OCI-LY7 (cell line): ENCODE measurements around the gene KMO. TPM values are rescaled to one million over a fixed set of nuclear protein-coding genes. Genes with fewer than 3 reads are reported as not detected.

Source experiments
- BruUV-seq: library from RNA; stranded (reverse); fragments of 400-500 nt; replicated peaks from 2 replicates; lab custom pipeline; 2021; lab: Mats Ljungman, UMichigan
- CTCF ChIA-PET: fragments of 300-600 bp; sonication (Branson Sonifier 250); formaldehyde crosslinking; loops from one replicate; lab custom pipeline; 2022; ENCODE audit warnings: antibody characterized with exemption; ENCODE audit not compliant: unreplicated experiment; lab: Charles Lee
- POLR2A ChIA-PET: fragments of 300-600 bp; sonication (Branson Sonifier 250); formaldehyde crosslinking; loops from one replicate; lab custom pipeline; 2022; ENCODE audit warnings: antibody characterized with exemption; lab: Charles Lee
- DNase-seq: peaks from one replicate; pipeline ENCODE4 v3.0.0-alpha.2; 2015; ENCODE audit warnings: low spot score
- H2AFZ ChIP-seq: fragments of 200-600 bp; sonication (generic), shearing (Covaris generic); 2 replicates; pipeline ENCODE4 v1.6.1; 2014; ENCODE audit warnings: mild to moderate bottlenecking, antibody characterized with exemption, low read length, moderate library complexity
- H3K27ac ChIP-seq: fragments of 200-600 bp; sonication (generic); 2 replicates; pipeline ENCODE4 v1.5.1; 2014; ENCODE audit warnings: mixed run types, low read depth, mild to moderate bottlenecking, moderate library complexity, low read length, inconsistent platforms; ENCODE audit not compliant: poor library complexity, severe bottlenecking
- H3K36me3 ChIP-seq: fragments of 200-600 bp; sonication (generic); 2 replicates; pipeline ENCODE4 v1.6.1; 2014; ENCODE audit warnings: mild to moderate bottlenecking, antibody characterized with exemption, low read length, moderate library complexity, mixed read lengths; ENCODE audit not compliant: insufficient read depth
- H3K4me1 ChIP-seq: fragments of 200-600 bp; sonication (generic); 2 replicates; pipeline ENCODE4 v1.5.1; 2014; ENCODE audit warnings: mild to moderate bottlenecking, low read length; ENCODE audit not compliant: insufficient read depth, poor library complexity, severe bottlenecking
- H3K4me2 ChIP-seq: fragments of 200-600 bp; sonication (generic); 2 replicates; pipeline ENCODE4 v1.6.1; 2014; ENCODE audit warnings: mild to moderate bottlenecking, low read length
- H3K4me3 ChIP-seq: fragments of 200-600 bp; sonication (generic); 2 replicates; pipeline ENCODE4 v1.5.1; 2014; ENCODE audit warnings: mild to moderate bottlenecking, low read depth, low read length; ENCODE audit not compliant: poor library complexity, severe bottlenecking
- H3K79me2 ChIP-seq: fragments of 200-600 bp; sonication (generic); 2 replicates; pipeline ENCODE4 v1.6.1; 2016; ENCODE audit warnings: low read depth, mild to moderate bottlenecking, low read length, moderate library complexity, mixed read lengths; ENCODE audit not compliant: insufficient read depth
- H3K9me2 ChIP-seq: fragments of 200-600 bp; sonication (generic); 2 replicates; pipeline ENCODE4 v1.6.1; 2016; ENCODE audit warnings: mild to moderate bottlenecking, low read length, mixed read lengths; ENCODE audit not compliant: insufficient read depth
- H3K9me3 ChIP-seq: fragments of 200-600 bp; sonication (generic); 2 replicates; pipeline ENCODE4 v1.6.1; 2014; ENCODE audit warnings: mild to moderate bottlenecking, mixed run types, low read length, mixed read lengths
- H4K20me1 ChIP-seq: fragments of 200-600 bp; sonication (generic); 2 replicates; pipeline ENCODE4 v1.6.1; 2014; ENCODE audit warnings: mild to moderate bottlenecking, antibody characterized with exemption, low read length, moderate library complexity, mixed read lengths; ENCODE audit not compliant: insufficient read depth
- CTCF ChIP-seq: fragments of 200-600 bp; sonication (generic); conservative IDR thresholded peaks from 2 replicates; pipeline ENCODE4 v1.5.1; 2014; ENCODE audit warnings: mild to moderate bottlenecking, antibody characterized with exemption, low read length, moderate library complexity, mixed read lengths
- EZH2phosphoT487 ChIP-seq: fragments of 200-600 bp; sonication (generic); IDR thresholded peaks from 2 replicates; pipeline ENCODE4 v1.6.1; 2018; ENCODE audit warnings: low read depth, borderline replicate concordance, mild to moderate bottlenecking, mixed run types, antibody characterized with exemption, low read length, moderate library complexity, mixed read lengths
- intact Hi-C: fragments of 100-400 bp; cut with micrococcal nuclease; formaldehyde crosslinking; loops from one replicate; pipeline ENCODE4 v1.10.0; 2022; ENCODE audit not compliant: unreplicated experiment
- total RNA-seq, 2 experiments: library from RNA; depleted of rRNA in 1 of 2; stranded (reverse); fragments of >200 nt in 1 of 2; shearing (Covaris generic) in 1 of 2; gene quantifications; 2 replicates each; pipeline ENCODE4 v1.2.3, GENCODE V29; 2014 to 2022

Gene KMO
- total RNA-seq, 2 experiments from 2014 or later, result 3.2 to 14.2 TPM

- intact Hi-C loops, result no loop called here
- H4K20me1 ChIP-seq, result no peaks in the 10 kb centered on the region
- no peak overlapping the region for H2AFZ ChIP-seq
- peaks cover 8% of the 10 kb centered on the region; the same call in 1 of the 2 replicates for H3K9me3 ChIP-seq
- peaks cover 30% of the 10 kb centered on the region for H3K36me3 ChIP-seq
- ChIA-PET CTCF (no interaction called here), POLR2A (interaction anchor here (0.6 to 1.9 kb wide), 8 partner anchors 10 to 1688 kb away, joined by 3 to 8 read pairs (median 4); no protein-coding TSS in a partner anchor)
- TF ChIP-seq CTCF (no peak), EZH2phosphoT487 (no peak)
- no peak overlapping the region for H3K27ac ChIP-seq
- H3K4me2 ChIP-seq, result 0 out of 2 replicates have a peak overlapping the region, but pooled peaks have one; percentile 13
- BruUV-seq, result no TSS peak
- no peaks in the 10 kb centered on the region for H3K9me2 ChIP-seq
- H3K4me1 ChIP-seq, result peaks cover 32% of the 10 kb centered on the region
- no peak for DNase-seq
- H3K79me2 ChIP-seq, result peaks cover 22% of the 10 kb centered on the region
- no peak overlapping the region for H3K4me3 ChIP-seq
These were observed 4.1 kb downstream of the KMO start for GRCh38 chr1:241536304-241536703.

GRCh38 chr1:241536969-241537368, 4.8 kb downstream of the KMO start:
- intact Hi-C loops, result no loop called here
- peaks cover 8% of the 10 kb centered on the region; the same call in 1 of the 2 replicates for H3K9me3 ChIP-seq
- H4K20me1 ChIP-seq, result no peaks in the 10 kb centered on the region
- peaks cover 37% of the 10 kb centered on the region for H3K4me1 ChIP-seq
- H3K9me2 ChIP-seq, result no peaks in the 10 kb centered on the region
- ChIA-PET POLR2A (interaction anchor here (0.6 to 1.9 kb wide), 7 partner anchors 10 to 262 kb away, joined by 3 to 8 read pairs (median 5); no protein-coding TSS in a partner anchor), CTCF (no interaction called here)
- no peak for DNase-seq
- H3K4me2 ChIP-seq, result no peak overlapping the region
- TF ChIP-seq EZH2phosphoT487 (no peak), CTCF (no peak)
- no TSS peak for BruUV-seq
- no peak overlapping the region for H2AFZ ChIP-seq
- H3K36me3 ChIP-seq, result peaks cover 30% of the 10 kb centered on the region
- no peak overlapping the region for H3K27ac ChIP-seq
- H3K4me3 ChIP-seq, result no peak overlapping the region
- peaks cover 24% of the 10 kb centered on the region for H3K79me2 ChIP-seq

GRCh38 chr1:241542199-241542907, 10.2 kb downstream of the KMO start:
- H3K79me2 ChIP-seq, result peaks cover 7% of the 10 kb centered on the region; the same call in 1 of the 2 replicates
- peak; percentile 33 for DNase-seq
- H2AFZ ChIP-seq, result peak overlapping the region; percentile 76

More at GRCh38 chr1:241542199-241542907, 10.2 kb downstream of the KMO start:
- H3K4me3 ChIP-seq, result peak overlapping the region; percentile 40
- H3K4me1 ChIP-seq, result peaks cover 15% of the 10 kb centered on the region
- peak overlapping the region; percentile 9 for H3K27ac ChIP-seq
- ChIA-PET CTCF (no interaction called here), POLR2A (interaction anchor here (0.8 to 1.6 kb wide), 7 partner anchors 7 to 87 kb away, joined by 3 to 9 read pairs (median 4); partner anchors contain the start of genes FH and KMO)
- TF ChIP-seq EZH2phosphoT487 (no peak), CTCF (0 out of 2 replicates have a peak, but pooled peaks have one; percentile 27)
- H3K9me2 ChIP-seq, result no peaks in the 10 kb centered on the region
- H3K36me3 ChIP-seq, result peaks cover 14% of the 10 kb centered on the region
- H4K20me1 ChIP-seq, result no peaks in the 10 kb centered on the region
- peak overlapping the region; percentile 58 for H3K4me2 ChIP-seq
- intact Hi-C loops, result no loop called here
- H3K9me3 ChIP-seq, result 0 out of 2 replicates have a peak, but pooled peaks cover 8% of the 10 kb centered on the region
- BruUV-seq, result no TSS peak
